ENCODE results near the gene SMYD3. TPM values are rescaled to one million over a fixed set of nuclear protein-coding genes. Genes with fewer than 3 reads are reported as not detected.

The SMYD3 gene
- total RNA-seq, 1 experiment from 2014 or later = 69.6 TPM

- DNase-seq (ENCODE audit: low spot score) = no peak
- in situ Hi-C loops (cut with HindIII; ENCODE audit: low sequenced_read_pairs) = no loop called here
Observed at GRCh38 chr1:246518456-246519205, 11.6 kb upstream of the SMYD3 start.

DNA sequence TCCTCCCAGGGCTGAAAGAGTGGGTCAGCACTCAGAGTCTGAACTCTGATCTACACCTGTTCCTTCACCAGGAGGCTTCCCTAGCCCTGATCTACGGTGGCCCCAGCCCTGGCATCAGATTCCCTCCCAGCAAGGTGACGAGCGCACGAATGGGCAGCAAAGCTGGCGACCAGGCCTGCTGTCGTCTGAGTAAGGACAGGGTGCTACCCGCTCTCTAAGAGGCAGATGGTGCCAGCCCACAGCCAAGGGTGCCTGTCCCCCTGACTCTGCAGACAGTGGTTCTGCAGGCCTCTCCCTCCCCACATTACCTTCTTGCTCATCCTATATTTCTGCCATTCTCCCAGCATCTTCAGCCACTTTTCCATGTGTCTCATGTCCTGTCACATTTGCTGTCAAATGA, 10.3 kb upstream of the SMYD3 start:
- in situ Hi-C loops (cut with HindIII; ENCODE audit: low sequenced_read_pairs) = no loop called here
- DNase-seq (ENCODE audit: low spot score) = no peak

GRCh38 chr1:246516126-246516525, 9.0 kb upstream of the SMYD3 start:
- DNase-seq (ENCODE audit: low spot score) = no peak
- in situ Hi-C loops (cut with HindIII; ENCODE audit: low sequenced_read_pairs) = no loop called here

DNA sequence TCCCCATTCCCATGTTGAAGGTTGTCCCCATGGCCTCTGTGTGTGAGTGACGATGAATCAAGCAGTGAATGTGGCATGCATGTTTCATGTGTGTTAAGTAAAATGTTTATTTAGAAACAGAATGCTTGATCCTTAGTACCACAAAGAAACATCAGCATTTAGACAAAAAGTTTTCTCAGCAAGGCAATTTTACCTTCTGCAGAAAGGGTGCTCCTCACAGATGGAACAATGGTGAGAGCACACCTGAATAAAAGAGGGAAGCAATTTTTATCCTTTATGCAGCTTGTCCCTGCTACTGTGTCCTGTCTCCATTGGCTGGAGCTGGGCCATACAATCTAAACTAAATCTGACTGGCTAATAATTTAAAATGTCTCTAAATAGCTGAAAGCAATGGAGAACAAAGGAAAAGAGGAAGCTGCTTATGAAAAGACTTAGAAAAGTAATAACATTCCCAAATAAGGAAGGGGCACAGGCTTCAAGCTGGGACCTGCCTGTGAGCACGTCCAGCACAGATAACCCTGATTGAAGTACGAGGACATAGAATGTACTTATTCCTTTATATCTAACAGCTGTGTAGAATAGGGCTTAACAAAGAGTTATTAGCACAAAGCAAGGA, 8.4 kb upstream of the SMYD3 start:
- in situ Hi-C loops (cut with HindIII; ENCODE audit: low sequenced_read_pairs) = no loop called here
- no peak for DNase-seq (ENCODE audit: low spot score)

DNA sequence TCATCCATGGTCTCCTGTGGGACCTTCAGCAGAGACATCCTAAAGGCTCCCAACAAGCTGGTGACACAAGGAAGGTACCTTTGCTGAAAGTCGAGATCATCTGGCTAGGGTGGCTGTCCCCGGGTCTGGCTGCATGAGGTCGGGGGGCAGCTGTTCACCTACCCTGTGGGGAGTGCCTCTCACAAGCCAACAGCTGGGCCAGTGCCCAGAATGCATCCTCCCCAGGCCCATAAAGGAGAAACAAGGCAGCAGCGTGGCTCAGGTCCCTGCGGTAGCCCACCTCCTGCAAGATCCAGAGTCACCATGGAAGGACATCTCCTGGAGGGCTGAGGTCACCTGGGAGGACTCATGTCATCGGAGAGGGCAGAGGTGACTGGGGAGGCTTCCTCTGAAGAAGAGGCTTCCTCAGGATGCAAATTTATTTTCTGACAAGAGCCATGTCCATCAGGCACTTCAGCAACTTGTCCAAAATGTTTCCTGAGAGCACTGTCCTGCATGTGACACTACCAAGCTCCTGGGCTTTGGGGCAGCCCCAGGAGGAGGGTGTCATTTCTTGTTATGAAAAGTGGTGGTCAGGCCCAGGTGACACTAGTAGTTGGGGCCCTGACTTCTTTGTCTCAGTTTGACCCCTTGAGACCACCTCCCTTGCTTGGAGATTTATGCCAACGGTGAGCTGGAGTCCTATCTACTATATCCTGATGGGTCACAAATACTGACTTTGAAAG, 6.7 kb upstream of the SMYD3 start:
- DNase-seq (ENCODE audit: low spot score) = no peak
- in situ Hi-C loops (cut with HindIII; ENCODE audit: low sequenced_read_pairs) = no loop called here

GRCh38 chr1:246513041-246513440, 6.0 kb upstream of the SMYD3 start:
- in situ Hi-C loops (cut with HindIII; ENCODE audit: low sequenced_read_pairs) = no loop called here
- no peak for DNase-seq (ENCODE audit: low spot score)

DNA sequence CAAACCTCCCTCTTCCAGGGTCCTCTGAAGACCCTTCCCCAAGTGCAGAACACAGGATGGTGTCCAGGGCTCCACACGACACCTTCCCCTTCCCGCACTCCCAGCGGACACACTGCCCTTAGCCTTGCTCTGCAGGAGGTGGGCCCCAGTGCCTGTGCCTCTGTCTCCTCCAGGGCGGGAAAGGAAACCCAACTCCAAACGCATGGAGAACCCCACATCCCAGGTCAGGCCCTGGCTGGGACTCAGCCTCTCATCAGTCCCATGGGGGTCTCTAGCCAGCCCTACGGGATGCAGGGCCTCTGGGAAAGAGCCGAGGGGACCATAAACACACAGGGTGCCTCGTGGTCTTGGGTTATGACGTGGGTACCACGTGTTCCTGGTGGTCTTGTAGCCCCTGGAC, 5.6 kb upstream of the SMYD3 start:
- in situ Hi-C loops (cut with HindIII; ENCODE audit: low sequenced_read_pairs) = no loop called here
- DNase-seq (ENCODE audit: low spot score) = no peak

DNA sequence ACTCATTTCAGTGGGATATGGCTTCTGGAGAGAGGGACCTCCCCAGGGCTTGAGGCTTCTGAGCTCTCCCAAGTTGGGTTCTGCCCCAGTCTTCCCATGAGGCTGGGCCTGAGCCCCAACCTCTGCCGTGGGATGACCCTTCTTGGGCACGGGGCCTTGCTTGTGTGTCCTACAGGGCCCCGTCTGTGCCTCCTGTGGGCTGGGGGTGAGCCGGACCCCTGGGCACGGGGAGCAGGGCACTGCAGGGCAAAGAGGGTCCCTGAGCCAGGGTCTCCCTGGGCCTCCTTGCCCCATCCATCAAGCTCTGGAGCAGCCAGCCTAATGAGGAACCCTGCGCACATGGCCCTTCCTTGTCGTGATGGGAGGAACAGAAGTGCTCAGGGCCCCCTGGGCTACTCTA, 5.2 kb upstream of the SMYD3 start:
- DNase-seq (ENCODE audit: low spot score) = no peak
- in situ Hi-C loops (cut with HindIII; ENCODE audit: low sequenced_read_pairs) = no loop called here

- in situ Hi-C loops (cut with HindIII; ENCODE audit: low sequenced_read_pairs) = no loop called here
- no peak for DNase-seq (ENCODE audit: low spot score)
Observed at GRCh38 chr1:246511203-246511602, 4.1 kb upstream of the SMYD3 start.

- DNase-seq (ENCODE audit: low spot score) = no peak
- in situ Hi-C loops (cut with HindIII; ENCODE audit: low sequenced_read_pairs) = no loop called here
Observed at GRCh38 chr1:246510147-246511030, 3.3 kb upstream of the SMYD3 start.

GRCh38 chr1:246508897-246509688, 2.0 kb upstream of the SMYD3 start:
- DNase-seq (ENCODE audit: low spot score) = no peak
- in situ Hi-C loops (cut with HindIII; ENCODE audit: low sequenced_read_pairs) = no loop called here

- in situ Hi-C loops (cut with HindIII; ENCODE audit: low sequenced_read_pairs) = no loop called here
Observed at GRCh38 chr1:246506367-246506673, 759 bp downstream of the SMYD3 start.

DNA sequence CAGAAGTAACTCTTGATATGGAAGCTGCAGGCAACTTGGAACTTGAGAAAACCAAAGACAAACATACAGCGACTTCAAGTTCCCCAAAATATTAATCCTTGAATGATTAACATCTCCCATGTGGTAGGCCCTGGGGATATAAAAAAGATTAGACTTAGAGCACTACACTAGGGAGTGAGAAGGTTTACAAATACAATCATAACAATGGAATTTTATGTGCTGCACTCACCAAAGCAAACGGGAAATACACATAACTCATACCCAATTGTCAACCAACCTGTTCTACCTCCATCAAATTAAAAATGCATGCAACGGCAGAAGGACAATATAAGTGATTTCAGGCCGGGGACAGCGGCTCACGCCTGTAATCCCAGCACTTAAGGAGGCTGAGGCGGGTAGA, 3.7 kb downstream of the SMYD3 start:
- in situ Hi-C loops (cut with HindIII; ENCODE audit: low sequenced_read_pairs) = no loop called here
- DNase-seq (ENCODE audit: low spot score) = no peak

More at GRCh38 chr1:246506367-246506673, 759 bp downstream of the SMYD3 start:
- DNase-seq (ENCODE audit: low spot score) = peak; percentile 37

DNA sequence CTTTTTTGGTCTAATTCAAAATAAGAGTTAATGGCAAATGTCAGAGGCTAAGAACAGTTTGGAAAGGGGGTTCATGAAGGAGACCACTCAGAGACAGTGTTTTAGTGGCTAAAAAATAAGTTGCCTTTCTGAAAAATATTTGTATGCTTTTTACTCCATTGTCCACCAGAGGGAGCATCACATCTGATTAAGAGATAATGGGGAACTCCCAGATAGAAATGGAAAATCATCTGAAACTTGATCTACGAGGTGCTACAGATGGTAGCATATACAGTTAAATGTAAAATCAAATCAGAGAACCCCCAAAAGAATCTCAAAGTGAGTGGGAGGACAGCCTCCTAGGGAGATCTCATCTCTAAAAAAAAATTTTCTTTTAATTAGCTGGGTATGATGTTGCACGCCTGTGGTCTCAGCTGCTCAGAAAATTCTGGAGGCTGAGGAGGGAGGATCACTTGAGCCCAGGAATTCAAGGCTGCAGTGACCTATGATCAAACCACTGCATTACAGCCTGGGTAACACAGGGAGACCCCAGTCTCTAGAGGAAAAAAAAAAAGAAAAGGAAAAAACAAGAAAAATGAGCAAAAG, 9.7 kb downstream of the SMYD3 start:
- peak; percentile 83 for DNase-seq (ENCODE audit: low spot score)
- in situ Hi-C loops (cut with HindIII; ENCODE audit: low sequenced_read_pairs) = no loop called here

- DNase-seq (ENCODE audit: low spot score) = peak; percentile 95
- in situ Hi-C loops (cut with HindIII; ENCODE audit: low sequenced_read_pairs) = no loop called here
Observed at GRCh38 chr1:246492611-246493245, 14.4 kb downstream of the SMYD3 start.

GRCh38 chr1:246491551-246492053, 15.5 kb downstream of the SMYD3 start:
- in situ Hi-C loops (cut with HindIII; ENCODE audit: low sequenced_read_pairs) = no loop called here
- peak; percentile 61 for DNase-seq (ENCODE audit: low spot score)

- in situ Hi-C loops (cut with HindIII; ENCODE audit: low sequenced_read_pairs) = no loop called here
Observed at GRCh38 chr1:246488674-246489073, 18.4 kb downstream of the SMYD3 start.

GRCh38 chr1:246483569-246483933, 23.5 kb downstream of the SMYD3 start:
- in situ Hi-C loops (cut with HindIII; ENCODE audit: low sequenced_read_pairs) = no loop called here

More at GRCh38 chr1:246488674-246489073, 18.4 kb downstream of the SMYD3 start:
- DNase-seq (ENCODE audit: low spot score) = no peak

More at GRCh38 chr1:246483569-246483933, 23.5 kb downstream of the SMYD3 start:
- no peak for DNase-seq (ENCODE audit: low spot score)
